ENCODE data around the gene MMP28.
A peak's percentile ranks its signal among the peaks of the same experiment; 100 is the strongest.

The MMP28 gene, protein sequence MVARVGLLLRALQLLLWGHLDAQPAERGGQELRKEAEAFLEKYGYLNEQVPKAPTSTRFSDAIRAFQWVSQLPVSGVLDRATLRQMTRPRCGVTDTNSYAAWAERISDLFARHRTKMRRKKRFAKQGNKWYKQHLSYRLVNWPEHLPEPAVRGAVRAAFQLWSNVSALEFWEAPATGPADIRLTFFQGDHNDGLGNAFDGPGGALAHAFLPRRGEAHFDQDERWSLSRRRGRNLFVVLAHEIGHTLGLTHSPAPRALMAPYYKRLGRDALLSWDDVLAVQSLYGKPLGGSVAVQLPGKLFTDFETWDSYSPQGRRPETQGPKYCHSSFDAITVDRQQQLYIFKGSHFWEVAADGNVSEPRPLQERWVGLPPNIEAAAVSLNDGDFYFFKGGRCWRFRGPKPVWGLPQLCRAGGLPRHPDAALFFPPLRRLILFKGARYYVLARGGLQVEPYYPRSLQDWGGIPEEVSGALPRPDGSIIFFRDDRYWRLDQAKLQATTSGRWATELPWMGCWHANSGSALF

DNA sequence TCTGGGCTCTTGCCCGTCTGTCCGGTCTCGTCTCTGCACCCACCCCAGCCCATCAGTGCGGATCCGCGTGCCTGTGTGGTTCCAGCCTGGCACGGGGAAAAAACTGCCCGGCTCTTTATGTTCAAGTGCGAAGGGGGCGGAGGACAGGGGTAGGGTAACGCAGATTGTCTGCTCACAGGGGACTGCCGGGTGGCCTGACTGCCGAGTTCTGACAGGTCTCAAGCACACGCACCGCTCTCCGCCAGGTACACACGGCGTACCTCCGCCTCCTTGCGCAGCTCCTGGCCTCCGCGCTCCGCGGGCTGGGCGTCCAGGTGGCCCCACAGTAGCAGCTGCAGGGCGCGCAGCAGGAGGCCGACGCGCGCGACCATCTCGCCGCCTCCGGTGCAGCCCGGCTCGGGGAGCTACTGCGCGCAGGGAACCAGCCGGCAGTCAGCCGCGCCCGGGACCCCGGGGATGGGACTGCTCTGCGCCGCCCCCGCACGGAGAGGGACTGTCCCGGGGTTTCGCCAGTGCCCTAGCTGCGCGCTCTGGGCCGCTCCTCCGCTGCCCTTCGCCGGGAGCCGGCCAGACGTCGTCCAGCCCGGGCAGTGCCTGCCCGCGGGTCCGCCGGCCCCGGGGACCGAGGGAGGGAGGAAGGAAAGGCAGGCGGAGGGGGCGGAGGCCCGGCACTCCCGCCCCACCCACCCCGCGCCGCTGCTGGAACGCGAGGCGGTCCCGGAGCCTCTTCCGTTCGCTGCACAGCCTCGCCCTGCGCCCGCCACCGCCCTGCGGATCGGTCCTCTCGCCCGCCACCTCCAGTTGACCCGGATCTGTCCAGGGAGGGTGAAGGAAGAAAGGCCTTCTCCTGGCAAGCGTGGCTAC lies at the start of gene MMP28:
TSS of gene MMP28 (minus strand) at position 635 of the 864 bp plus-strand sequence. CDS start at position 371, 264 bp downstream.
- DNase-seq (ENCODE audit: low read depth), result no peak

DNA sequence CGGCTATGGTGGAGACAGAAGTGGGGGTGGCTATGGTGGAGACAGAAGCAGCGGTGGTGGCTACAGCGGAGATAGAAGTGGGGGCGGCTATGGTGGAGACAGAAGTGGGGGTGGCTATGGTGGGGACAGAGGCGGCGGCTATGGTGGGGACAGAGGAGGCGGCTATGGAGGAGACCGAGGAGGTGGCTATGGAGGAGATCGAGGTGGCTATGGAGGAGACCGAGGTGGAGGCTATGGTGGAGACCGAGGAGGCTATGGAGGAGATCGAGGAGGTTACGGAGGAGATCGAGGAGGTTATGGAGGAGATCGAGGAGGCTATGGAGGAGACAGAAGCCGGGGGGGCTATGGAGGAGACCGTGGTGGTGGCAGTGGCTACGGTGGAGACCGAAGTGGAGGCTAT lies 49.1 kb upstream of the MMP28 start:
- no peak for DNase-seq (ENCODE audit: low read depth)

- no peak for DNase-seq (ENCODE audit: low read depth)
Observed at GRCh38 chr17:35843698-35844097, 48.3 kb upstream of the MMP28 start.

GRCh38 chr17:35842239-35842638 lies 46.8 kb upstream of the MMP28 start:
- no peak for DNase-seq (ENCODE audit: low read depth)

DNA sequence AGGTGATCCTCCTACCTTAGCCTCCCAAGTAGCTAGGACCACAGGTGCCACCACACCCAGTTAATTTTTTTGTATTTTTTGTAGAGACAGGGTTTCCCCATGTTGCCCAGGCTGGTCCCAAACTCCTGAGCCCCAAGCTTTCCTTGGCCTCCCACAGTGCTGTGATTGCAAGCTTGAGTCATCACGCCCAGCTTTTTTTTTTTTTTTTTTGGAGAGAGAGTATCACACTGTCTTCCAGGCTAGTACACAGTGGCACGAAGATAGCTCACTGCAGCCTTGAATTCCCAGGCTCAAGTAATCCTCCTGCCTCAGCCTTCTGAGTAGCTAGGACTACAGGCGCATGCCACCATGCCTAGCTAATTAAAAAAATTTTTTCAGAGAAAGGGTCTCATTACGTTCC lies 46.1 kb upstream of the MMP28 start:
- no peak for DNase-seq (ENCODE audit: low read depth)

DNA sequence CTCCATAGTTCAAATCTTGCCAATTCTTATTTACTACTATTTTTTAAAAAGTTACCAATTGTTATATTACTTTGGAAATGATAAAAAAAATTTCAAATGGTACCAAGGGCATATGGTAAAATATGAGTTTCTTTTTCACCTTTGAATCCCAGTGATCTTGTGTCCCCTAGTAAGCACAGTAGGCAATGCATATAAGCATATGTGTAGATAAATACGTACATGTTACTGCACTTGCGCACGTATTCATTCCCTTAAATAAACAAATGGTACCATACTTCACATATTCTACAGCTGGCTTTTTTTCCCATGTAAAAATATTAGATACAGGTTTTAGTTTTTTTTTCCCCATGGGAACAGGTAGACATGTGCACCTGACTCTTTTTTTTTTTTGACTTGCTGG lies 45.7 kb upstream of the MMP28 start:
- no peak for DNase-seq (ENCODE audit: low read depth)

DNA sequence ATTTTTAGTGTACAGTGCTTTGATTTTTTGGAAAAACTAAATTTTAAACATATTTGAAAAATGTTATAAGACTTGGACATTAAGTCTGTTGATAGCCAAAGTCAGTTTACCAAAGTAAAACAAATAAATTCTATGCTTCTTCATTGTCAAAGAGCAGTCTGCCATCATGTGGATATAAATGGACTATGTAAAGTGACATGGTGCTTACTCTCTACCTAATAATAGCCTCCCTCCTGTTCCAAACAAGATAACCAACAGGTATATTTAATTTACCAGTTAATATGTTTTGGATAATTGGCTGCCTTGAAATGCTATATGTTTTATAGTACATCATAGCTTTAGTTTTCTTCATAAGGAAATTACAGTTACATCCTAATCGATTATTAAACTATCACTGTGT lies 29.8 kb upstream of the MMP28 start:
- no peak for DNase-seq (ENCODE audit: low read depth)

- DNase-seq (ENCODE audit: low read depth), result no peak
Observed at GRCh38 chr17:35821308-35821707, 25.9 kb upstream of the MMP28 start.

- DNase-seq (ENCODE audit: low read depth), result no peak
Observed at GRCh38 chr17:35819455-35819854, 24.0 kb upstream of the MMP28 start.

GRCh38 chr17:35817196-35817595 lies 21.8 kb upstream of the MMP28 start:
- no peak for DNase-seq (ENCODE audit: low read depth)

GRCh38 chr17:35816723-35817122 lies 21.3 kb upstream of the MMP28 start:
- no peak for DNase-seq (ENCODE audit: low read depth)

GRCh38 chr17:35812456-35812855 lies 17.0 kb upstream of the MMP28 start:
- no peak for DNase-seq (ENCODE audit: low read depth)

DNA sequence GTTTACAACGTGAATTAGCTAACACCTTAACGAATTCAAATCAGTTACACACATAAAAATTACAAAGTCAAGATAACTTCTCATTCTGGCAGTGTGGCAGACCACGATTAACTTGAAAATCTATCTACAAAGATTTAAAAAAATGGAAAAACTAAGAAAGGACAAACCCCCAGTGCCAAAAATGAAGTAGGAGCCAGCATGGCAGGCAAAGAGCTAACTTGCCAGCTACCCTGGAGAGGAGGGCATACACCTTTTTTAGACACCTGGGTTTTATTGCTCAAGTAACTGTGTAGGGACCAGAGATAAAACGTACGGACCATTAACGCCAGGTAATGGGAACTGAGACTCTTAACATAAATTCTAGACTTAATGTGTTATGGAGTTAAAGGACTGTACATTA lies 16.3 kb upstream of the MMP28 start:
- DNase-seq (ENCODE audit: low read depth), result no peak

DNA sequence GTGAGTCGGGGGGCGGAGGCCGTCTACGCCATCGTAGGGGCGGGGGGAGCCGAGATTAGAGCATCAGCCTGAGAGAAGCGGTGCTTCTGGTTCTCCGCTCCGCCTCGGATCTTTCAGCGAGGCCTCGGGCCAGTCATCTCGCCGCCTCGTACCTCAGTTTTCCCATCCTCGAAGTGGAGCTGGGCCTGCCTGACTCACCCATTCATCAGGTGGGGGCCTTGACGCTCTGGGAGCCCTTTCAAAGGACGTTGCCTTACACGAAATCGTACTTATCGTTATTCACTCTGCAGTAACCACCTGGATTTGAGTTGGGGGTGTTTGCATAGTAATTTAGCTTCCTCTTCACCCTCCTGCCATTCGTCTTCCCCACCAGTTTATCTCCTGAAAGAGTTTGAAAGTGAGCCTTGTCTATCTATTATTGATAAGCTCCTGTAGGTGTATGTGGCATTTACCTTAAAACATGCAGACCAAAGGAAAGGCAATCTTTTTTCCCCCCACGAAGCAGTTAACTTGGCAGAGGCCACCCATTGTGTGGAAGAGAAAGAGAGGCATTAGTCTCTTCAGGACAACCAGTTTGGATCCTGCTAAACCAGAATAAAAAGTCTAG lies 14.5 kb upstream of the MMP28 start:
- no peak for DNase-seq (ENCODE audit: low read depth)

DNA sequence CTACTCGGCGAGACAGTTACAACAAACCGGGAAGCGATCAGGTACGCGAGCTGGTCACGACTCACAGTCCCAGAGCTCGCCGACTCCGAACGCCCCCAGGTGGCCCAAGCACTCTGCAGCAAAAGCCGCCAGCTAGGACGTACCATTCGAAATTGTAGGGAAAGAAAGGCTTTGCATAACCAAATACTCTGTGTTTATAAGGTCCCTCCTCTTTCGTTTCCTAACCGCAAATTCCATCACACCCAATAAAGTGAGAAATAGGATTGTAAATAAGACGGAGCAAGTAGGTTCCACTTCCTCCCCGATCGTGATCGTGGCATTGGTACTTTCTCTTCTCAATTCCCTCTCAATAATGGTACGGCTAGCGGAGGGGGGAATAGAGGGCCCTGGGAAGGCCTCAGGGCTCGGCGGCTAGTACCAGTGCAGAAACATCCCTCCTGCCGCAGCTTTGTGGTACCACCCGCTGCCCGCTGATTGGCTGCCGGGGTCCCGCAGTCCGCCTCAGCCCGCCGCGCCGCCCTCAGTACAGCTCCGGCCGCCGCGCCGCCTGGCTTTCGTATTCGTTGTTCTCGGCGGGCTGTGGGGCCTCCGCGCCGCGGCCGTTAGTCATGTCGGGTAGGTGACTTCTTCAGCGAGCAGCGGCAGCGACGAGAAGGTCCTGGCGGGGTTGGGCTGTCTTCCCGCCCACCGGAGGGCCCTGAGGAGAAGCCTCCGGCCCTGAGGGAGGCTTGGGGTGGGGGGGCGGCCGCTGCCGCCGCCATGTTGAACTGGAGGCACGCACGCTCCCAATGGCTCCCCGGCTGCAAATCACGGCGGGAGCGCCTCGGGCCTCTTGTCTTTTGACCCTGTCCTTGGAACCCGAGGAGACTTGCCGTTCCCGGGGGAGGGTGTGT lies 13.8 kb upstream of the MMP28 start, which contains the start of gene TAF15:
TSS of gene TAF15 (plus strand) at position 523 of the 893 bp plus-strand sequence. CDS start at position 609, 86 bp downstream.
- DNase-seq (ENCODE audit: low read depth), result peak; percentile 98

DNA sequence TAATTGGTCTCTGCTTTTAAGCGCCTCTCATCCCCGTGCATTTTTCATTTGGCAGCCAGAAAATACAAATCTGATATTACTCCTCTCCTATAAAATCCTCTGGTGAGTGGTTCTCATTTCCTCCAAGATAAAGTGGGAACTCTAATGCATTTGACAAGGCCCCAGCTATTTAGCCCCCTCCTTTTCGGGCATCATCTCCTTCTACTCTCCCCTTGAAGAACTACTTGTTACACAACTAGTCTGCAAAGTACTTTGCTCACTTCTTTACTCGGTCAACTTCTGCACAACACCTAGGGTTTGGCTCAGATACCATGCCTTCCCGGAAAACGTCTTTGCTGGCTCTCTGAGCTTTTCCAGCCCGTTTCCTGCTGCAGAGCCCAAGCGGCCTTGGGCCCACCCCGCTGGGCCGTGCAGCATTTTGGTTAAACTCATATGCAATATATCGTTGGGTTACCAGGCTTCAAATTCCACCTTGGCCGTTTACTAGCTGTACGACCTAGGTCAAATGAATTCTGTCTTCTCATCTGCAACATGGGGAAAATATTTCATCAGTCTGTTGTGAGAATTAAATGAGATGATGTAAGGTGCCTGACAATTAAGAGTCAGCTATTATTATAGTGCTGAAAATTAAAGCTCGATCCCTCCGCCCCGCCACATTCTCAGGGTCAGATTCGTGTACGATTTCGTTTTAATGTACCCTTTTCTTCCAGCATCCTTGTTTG lies 13.0 kb upstream of the MMP28 start:
- peak; percentile 43 for DNase-seq (ENCODE audit: low read depth)

DNA sequence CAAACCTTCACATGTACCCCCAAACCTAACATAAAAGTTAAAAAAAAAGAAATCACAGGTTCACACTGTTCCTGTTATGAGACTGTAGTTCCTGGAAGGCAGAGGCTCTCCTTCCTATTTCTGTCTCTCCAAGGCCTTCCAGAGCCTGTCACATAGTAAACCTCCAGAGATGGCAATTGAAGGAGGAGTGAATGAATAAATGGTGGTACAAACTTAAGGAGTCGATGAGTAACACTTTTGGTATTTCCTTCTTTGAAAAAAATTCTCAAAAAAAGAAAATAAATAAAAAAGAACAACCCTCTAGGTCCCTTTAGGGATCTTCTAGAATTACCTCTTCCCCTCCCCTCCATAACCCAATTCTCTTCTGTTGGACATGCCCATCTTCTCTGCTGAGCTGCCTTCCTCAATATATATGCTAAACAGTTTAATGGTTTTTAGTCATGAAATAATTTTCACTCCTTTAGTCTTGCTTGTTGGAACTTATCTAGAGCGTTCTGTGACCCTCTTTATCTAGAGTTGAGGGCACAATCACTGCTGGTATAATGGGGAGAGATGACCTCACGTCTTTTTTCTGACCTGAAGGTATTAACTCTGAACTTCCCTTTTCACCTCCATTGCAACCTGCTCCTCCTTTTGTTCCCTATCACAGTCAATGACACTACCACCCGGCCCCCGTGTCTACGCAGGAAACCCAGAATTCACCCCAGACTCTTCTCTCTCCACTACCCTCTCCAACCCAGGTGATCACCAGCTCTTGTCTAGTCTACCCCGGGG lies 12.1 kb upstream of the MMP28 start:
- no peak for DNase-seq (ENCODE audit: low read depth)

- peak; percentile 94 for DNase-seq (ENCODE audit: low read depth)
Observed at GRCh38 chr17:35804658-35805192, 9.3 kb upstream of the MMP28 start.

GRCh38 chr17:35801583-35802224 lies 6.3 kb upstream of the MMP28 start:
- DNase-seq (ENCODE audit: low read depth), result no peak

Measured in fibroblast of the conjunctiva (primary cell).